ENCODE data around the gene FEN1. TPM values are rescaled to one million over a fixed set of nuclear protein-coding genes. Genes with fewer than 3 reads are reported as not detected.

FEN1 gene
- polyA plus RNA-seq, 1 experiment, result 13.2 TPM

GRCh38 chr11:61799665-61800284, 7.1 kb downstream of the FEN1 start:
- POLR2A ChIA-PET, result no interaction called here
- TF ChIP-seq CTCF (IDR thresholded peaks at IDR 0.05; ENCODE audit: insufficient read depth, low read depth, low read length), result no peak
- Histone ChIP-seq H3K27me3 (ENCODE audit: control insufficient read depth, insufficient read depth, low read length) (no peaks in the 10 kb centered on the region), H3K36me3 (ENCODE audit: control insufficient read depth, insufficient read depth, low read length) (peaks cover 7% of the 10 kb centered on the region), H3K4me3 (ENCODE audit: low read depth, low read length) (no peak overlapping the region)
- CTCF ChIA-PET, result interaction anchor here (0.6 to 5.2 kb wide), 3 partner anchors 71 to 308 kb away, joined by 4 to 62 read pairs (median 21); no protein-coding TSS in a partner anchor
- no peak for DNase-seq (ENCODE audit: low read depth)

- Histone ChIP-seq H3K4me3 (ENCODE audit: low read depth, low read length) (no peak overlapping the region), H3K27me3 (ENCODE audit: control insufficient read depth, insufficient read depth, low read length) (no peaks in the 10 kb centered on the region), H3K36me3 (ENCODE audit: control insufficient read depth, insufficient read depth, low read length) (peaks cover 7% of the 10 kb centered on the region)
- ChIA-PET CTCF (interaction anchor here (0.7 to 5.2 kb wide), 6 partner anchors 11 to 308 kb away, joined by 3 to 62 read pairs (median 4); no protein-coding TSS in a partner anchor), POLR2A (no interaction called here)
- no peak for DNase-seq (ENCODE audit: low read depth)
- no peak for TF ChIP-seq CTCF (IDR thresholded peaks at IDR 0.05; ENCODE audit: insufficient read depth, low read depth, low read length)
Measured at GRCh38 chr11:61800331-61801281, 7.9 kb downstream of the FEN1 start.

GRCh38 chr11:61802605-61803004, 9.9 kb downstream of the FEN1 start:
- ChIA-PET POLR2A (no interaction called here), CTCF (interaction anchor here (0.6 to 2.1 kb wide), 2 partner anchors 113 to 280 kb away, joined by 3 to 6 read pairs; no protein-coding TSS in a partner anchor)
- TF ChIP-seq CTCF (IDR thresholded peaks at IDR 0.05; ENCODE audit: insufficient read depth, low read depth, low read length), result no peak
- no peak for DNase-seq (ENCODE audit: low read depth)
- no peak overlapping the region for H3K4me3 ChIP-seq (ENCODE audit: low read depth, low read length)
- H3K36me3 ChIP-seq (ENCODE audit: control insufficient read depth, insufficient read depth, low read length), result peaks cover 14% of the 10 kb centered on the region
- no peaks in the 10 kb centered on the region for H3K27me3 ChIP-seq (ENCODE audit: control insufficient read depth, insufficient read depth, low read length)

GRCh38 chr11:61803889-61804647, 11.4 kb downstream of the FEN1 start:
- DNase-seq (ENCODE audit: low read depth), result no peak
- ChIA-PET CTCF (interaction anchor here (1.2 to 1.5 kb wide), 3 partner anchors 12 to 304 kb away, joined by 3 to 8 read pairs (median 3); no protein-coding TSS in a partner anchor), POLR2A (no interaction called here)

More at GRCh38 chr11:61803889-61804647, 11.4 kb downstream of the FEN1 start:
- Histone ChIP-seq H3K36me3 (ENCODE audit: control insufficient read depth, insufficient read depth, low read length) (peaks cover 14% of the 10 kb centered on the region), H3K4me3 (ENCODE audit: low read depth, low read length) (no peak overlapping the region), H3K27me3 (ENCODE audit: control insufficient read depth, insufficient read depth, low read length) (no peaks in the 10 kb centered on the region)
- no peak for TF ChIP-seq CTCF (IDR thresholded peaks at IDR 0.05; ENCODE audit: insufficient read depth, low read depth, low read length)
